NCI-H146 (cell line): Measurements from ENCODE around the gene GPR151.
A peak's percentile ranks its signal among the peaks of the same experiment; 100 is the strongest.
"Not testable (repeated sequence)": the region's sequence is repeated elsewhere in the genome, so short reads cannot be mapped to it uniquely, and the experiment has no call there.

Experiments used
- DNase-seq: peaks from one replicate; lab custom pipeline; 2025; lab: John Stamatoyannopoulos, UW

Gene GPR151

DNA sequence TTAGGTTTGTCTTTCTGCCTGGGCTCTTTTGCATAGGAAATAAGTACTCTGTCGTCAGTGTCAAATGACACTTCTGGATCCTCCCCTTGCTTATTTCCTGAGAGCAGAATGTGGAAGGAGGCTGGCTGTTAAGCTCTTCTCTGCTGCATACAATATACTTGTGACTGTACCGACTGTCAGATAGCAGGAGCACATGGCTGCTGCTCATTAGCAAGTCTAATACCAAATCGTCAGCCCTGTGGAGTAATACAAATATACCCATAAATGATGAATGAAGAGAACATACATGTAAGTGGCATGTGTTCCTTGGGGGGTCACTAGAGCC, at the start of gene GPR151:
GPR151 (minus strand) TSS at position 40 of the 325 bp plus-strand sequence. CDS start 77 bp downstream, outside the sequence.
- no peak for DNase-seq

DNA sequence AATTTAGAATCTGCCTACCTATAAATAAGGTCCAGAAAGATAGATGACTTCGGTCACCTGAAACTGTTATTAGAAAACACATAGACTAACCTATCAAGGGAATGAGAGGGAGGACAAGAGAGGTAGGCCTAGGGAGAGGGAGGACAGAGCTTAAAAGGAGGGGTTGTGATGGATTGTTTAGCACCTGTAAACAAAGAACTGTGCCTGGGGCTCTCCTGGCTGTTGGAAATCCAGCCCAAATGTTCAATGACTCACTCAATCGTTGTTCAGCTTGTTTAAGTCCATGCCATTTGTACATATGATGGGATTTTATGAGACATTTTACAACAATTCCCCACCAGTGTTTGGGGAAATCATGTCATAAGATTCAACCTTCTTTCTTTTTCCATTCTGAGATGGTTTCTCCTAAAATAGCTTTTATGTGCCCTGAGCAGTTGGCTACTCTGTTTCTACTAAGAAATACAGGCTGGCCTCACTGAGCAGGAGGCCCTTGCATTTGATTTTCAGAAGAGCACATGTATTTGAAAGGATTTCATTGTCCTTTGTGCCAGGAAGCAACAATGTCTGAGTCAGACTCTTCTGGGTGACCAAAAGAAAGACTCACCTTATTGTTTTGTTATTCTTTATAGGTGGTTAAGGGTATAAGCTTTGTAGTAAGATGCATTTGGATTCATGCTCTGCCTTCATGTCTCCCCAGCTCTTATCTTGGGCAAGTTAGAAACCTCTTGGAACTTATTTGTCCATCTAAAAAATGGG, 48.2 kb upstream of the GPR151 start:
- peak; percentile 5 for DNase-seq

DNA sequence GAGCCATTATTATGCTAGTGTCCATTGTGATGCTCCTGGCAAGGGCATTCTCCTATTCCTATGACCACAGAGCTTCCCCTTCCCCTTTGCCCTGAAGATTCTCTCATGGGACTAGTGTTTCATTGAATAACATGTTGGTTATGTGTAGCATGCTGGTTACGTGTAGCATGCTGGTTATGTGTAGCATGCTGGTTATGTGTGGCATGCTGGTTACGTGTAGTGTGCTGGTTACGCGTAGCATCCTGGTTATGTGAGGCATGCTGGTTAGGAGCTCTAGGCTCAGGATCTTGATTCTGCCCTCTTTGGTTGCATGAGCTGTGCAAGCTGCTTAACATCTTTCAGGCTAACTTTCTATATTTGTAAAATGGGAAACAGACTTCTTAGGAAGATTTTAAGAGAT, 46.5 kb upstream of the GPR151 start:
- DNase-seq = no peak

DNA sequence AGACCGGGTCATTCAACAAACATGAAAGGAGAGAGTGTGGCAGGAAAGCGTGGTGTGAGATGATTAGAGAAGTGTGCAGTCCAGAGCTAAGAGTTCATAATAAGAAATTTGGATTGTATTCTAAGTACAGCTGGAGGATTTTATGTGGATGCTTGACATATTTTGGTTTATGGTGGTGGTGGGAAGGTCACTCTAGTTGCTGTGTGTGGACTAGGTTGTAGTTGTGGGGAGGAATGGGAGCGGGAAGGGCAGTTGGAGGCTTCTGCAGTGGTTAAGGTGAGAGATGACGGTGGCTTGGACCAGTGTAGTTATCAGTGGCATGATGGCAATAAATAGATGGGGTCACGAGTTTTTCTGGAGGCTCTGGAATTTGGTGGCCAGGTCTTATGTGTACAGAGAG, 45.7 kb upstream of the GPR151 start:
- DNase-seq = no peak

DNA sequence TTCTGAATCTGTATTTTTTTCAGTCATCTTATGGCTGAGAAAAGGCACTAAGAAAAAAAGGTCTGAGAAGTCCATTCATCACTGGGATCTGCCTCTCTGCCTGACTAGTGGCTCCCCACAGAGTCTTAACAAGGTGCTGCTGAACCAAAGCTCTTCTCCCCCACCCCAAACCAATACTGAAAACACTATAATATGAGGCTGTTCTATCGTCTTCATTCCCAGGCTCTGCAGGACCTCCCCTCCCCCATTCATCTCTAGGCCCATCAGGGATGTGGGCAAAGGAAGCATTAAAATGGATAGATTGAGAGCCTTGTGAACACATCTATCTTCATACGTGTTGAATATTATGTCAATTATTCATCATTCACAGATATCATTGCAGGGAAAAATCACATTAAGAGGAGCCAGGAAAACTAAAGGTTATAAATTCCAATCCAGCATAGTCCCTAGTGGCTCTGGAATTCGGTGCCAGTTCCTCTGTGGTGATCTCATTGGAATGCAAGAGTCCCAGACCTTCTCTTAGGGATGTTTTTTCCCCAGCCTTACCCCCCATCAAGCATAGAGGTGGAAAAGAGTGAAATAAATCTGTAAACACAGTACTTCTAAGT, 44.3 kb upstream of the GPR151 start:
- no peak for DNase-seq

DNA sequence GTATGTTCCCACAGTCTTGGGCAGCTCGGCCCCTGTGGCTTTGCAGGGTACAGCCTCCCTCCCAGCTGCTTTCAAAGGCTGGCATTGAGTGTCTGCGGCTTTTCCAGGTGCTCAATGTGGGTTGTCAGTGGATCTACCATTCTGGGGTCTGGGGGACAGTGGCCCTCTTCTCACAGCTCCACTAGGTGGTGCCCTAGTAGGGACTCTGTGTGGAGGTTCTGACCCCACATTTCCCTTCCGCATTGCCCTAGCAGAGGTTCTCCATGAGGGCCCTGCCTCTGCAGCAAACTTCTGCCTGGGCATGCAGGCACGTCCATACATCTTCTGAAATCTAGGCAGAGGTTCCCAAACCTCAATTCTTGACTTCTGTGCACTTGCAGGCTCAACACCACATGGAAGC, 40.9 kb upstream of the GPR151 start:
- not testable (repeated sequence) for DNase-seq

DNA sequence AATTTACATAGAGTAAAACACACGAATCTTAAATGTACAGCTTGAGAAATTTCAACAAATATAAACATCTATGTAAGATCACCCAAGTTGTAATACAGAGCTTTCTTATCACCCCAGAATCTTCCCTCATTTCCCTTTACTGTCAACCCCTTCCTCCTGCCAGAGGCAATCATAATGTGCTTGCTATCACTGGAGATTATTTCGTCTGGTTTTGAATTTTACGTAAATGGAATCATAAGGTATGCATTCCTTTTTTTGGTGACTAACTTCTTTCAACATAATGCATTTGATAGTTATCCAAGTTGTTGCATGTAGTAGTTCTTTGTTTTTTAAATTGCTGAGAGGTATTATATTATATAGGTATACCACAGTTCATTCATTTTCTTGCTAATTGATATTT, 37.5 kb upstream of the GPR151 start:
- DNase-seq = no peak

DNA sequence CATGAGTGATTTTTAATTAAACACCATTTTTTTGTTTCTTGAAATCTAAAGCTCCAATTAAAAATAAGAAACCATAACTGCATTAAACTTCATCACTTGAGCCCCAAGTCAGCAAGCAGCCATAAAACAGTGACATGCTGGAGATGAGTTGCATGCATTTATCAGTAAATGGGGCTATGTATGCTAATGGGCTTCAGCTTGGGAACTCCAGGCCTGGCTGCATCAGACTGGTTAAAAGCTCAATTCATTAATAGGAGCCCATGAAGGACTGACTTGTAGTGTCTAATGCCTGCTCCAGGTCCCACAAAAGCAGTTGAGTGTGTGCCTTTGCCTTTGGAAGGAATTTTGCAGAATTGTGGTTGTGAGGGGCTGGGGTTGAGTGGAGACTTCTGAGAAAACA, 33.6 kb upstream of the GPR151 start:
- DNase-seq = no peak

DNA sequence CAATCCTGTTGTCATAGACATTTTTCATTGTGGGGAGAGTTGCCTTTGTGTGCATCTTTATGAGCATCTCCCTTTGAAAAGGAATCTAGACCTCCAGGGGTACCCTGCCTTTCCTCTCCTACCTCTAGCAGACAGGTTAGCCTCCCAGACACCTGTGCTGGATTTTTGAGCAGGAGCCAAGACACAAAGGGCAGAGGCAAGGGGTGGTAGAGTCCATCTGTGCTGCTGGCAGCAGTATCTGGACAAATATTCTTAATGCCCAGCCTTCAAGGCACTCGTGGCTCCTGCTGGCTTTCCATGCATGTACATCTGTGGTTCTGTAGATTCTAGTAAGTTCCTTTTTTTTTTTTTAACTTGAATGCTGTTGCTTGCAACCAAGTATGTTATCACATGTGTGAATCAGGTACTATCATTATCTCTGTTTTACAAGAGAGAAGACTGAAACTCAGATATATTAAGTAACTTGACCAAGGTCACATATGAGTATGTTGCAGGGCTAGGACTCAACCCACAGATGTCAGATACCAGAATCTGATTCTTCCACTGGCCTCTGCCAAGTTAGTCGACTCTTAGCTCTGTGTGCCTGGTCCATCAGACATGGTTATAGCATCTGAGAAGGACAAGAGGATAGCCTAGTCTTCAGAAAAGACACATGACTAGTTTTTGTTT, 32.9 kb upstream of the GPR151 start:
- no peak for DNase-seq

DNA sequence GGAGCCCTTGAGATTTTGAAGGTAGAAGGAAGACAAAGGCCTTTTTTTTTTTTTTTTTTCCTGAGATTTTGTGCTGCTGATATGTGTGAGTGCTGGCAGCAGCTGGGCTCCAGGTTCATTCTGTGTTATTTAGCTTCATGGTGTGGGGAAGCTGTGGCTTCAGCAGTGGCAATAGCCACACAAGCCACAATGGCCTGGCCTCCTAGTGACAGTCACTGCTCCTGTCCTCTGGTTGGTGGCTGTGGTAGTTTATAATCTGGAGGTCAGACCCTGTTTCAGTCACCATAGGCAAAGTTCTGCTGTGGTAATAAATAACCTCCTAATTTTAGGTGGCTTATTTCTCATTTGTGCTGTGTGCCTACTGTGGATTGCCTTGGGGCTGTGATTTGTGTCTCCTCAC, 28.2 kb upstream of the GPR151 start:
- no peak for DNase-seq

DNA sequence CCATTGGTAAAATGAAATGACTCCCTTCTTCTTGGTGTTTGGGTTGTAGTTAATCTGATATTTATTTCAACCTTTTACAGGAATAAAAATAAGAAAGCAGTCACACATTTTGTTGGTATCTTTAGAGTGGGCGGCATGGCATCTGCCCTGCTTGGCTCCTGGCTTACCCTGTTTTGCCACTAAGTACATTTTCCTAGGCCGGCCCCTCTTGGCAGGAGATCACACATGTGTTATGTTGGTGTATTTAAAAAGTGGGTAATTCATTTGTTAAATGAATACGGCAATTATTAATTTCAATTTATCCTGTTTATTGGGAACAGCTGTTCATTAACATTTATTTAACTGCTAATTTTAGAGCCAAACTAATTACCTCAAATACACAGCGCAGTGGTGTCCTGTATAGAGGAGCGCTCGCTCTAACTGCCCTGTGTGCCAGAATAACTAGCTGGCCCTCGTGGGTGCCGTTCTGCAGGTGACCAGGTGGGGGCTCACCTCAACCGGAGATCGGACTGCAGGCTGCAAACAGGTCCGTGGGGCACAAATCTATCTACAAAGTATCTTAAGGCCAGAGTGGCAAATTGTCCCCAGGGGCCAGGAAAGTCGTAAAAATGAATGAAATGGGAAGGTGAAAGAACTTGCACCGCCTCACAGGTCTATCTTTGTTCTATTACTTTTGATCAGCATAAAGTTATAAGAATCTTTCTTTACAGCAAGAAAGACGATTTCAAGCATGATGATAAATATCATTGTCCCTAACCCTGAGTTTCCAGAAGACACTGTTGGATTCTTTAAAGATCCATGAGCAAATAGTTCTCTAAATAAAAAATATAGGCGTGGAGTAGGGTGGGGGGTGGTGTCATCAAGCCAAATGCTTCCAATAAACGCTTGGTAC, 26.2 kb upstream of the GPR151 start:
- peak; percentile 63 for DNase-seq

DNA sequence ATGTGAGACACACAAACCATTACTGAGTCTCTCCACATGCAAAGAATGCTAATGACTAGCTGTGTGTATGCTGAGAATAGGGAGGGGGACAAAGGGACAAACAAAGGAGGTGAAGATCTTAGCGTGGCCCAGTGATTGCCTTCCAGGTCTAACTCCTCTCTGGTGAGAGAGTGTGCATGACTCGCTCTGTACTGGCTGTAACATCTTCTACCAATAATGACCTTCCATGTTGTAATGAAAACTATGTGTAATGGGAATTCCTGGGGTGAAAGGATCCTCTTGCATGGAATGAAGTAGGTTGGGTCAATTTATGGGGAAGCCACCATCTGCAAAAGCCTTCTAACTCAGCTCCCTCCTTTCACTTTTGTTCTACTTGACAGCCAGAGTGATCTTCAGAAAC, 24.4 kb upstream of the GPR151 start:
- no peak for DNase-seq

DNA sequence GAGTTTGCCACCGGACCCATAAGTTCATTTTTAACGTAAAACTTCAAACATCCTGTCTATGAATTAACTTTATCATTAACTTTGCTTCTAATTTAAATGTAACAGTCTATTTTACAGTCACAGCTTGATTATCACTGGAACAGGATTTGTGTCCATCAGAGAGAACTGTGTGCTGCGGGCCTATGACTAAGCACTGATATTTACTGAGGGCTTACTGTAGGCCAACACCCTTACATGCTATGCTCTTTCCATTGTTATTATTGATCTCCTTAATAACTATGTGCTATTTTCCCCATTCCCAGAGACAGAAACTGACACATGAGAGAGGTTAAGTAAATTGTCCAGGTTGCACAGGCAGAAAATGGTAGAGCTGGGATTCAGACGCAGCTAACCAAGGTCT, 24.0 kb upstream of the GPR151 start:
- DNase-seq = no peak

DNA sequence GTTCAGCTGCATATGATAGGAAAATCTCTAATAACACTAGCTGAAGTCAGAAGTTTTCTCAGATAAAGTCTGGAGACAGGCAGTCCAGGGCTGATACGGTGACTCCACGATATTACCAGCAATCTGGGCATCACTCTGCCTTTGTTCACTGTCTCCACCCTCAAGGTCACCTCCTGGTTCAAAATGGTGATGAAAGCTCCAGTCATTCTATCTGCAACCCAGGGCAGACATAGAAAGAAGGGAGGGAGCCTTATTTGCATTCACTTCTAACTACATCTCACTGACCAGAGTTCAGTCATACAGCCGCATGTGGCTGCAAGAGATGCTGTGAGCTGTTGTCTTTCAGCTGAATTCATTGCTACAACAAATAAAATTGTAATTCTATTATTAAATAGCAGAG, 22.4 kb upstream of the GPR151 start:
- DNase-seq = no peak

DNA sequence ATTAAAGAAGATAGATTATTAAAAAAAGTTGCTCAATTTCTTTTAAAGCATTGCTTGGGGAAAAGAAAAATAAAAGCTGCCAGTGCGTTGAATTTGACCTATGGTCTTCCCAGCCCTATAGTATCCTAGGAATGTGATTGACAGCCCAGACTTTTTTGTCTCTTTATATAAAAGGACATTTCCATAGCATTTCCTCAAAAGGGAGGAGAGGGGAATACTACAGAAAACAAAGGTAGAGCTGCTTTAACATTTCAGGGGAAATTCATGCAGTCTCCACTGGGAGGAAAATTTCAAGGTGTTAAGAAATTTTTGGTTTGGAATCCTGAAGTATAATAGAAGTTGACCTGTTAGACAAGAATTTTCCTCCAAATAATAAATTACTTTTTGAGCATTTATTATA, 17.9 kb upstream of the GPR151 start:
- DNase-seq = no peak

DNA sequence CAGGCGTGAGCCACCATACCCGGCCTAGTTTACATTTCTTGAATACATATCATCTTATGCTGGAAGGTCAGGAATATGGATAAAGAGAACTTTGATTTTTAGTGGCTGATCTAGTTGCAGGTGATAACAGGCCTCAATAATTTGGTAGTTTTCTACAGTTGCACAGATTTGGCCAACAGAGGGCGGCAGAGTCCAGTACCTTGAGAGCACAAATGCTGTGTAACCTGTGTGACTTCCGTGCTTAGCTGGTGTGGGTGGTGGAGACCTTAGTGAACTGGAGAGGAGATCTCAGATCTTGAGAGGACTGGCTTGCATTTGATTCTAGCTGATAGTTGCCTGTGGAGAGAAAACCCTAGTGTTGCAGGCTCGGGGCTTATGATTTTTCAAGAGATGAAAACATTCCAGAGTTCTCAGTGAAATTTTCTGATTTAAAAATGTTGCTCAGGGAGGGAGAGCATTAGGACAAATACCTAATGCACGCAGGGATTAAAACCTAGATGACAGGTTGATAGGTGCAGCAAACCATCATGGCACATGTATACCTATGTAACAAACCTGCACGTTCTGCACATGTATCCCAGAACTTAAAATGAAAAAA, 17.4 kb upstream of the GPR151 start:
- peak; percentile 65 for DNase-seq

DNA sequence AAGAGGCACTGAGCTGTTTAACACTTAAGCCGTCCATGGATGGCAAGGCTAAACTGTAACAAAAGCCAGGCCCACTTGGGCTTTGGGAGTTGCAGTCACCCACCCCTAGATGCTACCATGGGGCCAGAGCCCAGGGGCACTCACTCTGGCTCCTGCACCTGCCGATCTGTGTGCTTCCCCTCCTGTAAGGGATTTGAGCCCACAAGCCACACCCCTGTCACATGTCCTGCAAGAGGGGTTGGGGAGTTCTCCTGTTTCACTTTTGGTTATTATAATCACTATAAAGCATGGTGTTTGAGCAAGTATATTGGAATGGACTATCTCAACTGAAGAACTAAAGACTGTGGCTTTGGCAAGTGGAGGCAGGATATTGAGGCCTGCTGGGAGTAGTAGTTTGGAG, 14.0 kb upstream of the GPR151 start:
- DNase-seq = no peak

DNA sequence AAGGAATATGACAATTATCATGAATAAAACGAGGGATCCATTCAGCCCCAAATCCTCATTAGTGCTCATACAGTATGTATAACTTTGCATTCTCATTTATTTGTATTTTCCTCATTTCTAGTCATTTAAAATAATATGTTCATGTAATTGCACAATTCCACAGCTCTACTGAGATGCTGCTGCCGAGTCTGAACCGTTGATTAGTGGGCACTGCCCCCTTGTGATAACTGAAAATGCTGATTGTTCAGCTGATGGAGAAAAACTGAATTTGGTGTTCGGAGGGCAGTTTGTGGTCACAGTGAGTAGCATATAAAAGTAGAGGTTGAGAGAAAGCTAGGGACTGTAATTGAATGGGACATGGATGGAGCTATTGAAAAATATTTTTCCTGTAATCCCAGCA, 12.2 kb upstream of the GPR151 start:
- no peak for DNase-seq

DNA sequence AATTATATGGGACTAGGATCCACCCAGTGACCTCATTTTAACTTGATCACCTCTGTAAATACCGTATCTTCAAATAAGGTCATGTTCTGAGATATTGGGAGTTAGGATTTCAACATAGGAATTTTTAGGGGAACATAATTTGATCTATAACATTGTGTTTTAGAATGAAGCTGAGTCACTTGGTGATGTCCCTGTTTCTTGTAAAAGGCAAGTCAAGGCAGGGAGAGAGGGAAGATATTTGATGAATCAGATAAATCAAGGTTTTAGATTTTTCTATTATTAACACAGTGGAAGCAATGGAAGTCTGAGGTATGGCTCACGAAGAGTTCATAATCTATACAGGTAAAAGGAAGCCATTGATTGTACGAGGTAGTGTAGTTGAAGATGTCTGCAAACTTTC, 11.8 kb upstream of the GPR151 start:
- no peak for DNase-seq

DNA sequence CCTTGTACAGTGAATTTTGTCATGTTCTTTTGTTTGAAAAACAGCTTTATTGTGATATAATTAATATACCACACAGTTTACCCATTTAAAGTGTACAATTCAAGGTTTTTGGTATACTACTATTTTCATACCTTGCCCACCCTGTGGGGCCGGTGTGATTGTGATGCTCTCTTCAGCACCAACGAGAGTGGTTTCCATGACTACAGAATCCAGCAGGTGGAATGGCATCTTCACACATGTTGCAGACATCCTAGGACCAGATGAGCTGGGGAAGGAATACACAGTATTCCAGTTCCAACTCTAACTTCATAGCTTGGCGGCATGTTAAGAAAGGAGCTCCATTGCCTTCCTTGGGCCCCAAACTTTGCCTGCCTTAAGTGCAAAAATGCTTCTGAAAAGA, 7.7 kb upstream of the GPR151 start:
- DNase-seq = no peak

DNA sequence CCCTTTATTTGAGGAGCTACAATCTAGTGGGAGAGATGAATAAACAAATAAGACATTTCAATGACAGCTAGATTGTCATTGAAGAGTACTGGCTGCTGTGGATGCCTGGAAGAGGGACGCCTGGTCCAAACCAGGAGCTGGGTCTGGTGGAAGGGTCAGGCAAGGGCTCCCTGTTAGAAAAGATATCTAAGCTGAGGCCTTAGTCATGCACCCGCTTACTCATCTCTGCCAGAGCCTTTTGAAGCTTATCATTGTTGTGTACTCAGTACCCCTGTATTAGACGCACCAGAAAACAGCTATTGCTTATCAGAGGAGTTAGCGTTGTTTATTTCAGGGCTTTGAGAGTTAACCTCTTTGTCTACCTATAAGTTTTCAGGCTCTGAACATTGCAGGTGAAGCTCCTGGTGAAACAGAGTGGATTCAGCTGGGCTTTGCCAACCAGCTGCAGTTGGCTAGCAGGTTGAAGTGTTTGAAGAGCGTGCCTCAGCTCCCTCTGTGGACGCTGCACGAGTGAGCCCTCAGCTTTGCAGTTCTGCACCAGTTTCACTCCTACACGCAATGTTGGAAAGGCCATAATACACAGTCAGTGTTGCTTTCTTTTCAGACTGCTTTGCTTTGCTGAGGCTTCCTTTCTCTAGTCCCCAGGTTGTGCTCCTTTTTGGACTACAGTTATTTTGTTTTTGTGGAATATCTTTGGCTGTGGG, 5.6 kb upstream of the GPR151 start:
- no peak for DNase-seq

DNA sequence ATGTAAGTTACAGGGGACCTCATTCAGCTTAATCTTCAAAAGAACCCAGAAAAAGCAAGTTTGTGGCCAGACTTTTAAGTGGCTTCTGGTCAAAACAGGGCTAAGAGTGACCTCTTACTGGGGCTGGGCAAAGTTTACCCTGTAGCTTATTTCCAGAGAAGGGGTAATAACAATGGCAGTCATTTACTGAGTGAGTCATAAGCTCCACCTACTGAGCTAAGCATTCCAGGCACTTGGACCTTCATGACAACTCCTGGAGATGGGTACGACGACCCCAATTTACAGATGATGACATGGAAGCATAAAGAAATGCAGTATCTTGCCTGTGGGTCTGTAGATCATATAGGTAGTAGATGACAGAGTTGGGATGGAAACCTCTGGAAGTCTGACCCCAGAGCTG, 4.7 kb upstream of the GPR151 start:
- DNase-seq = no peak
